GM18499 (cell line): ENCODE results near the gene ASGR1.

ENCODE experiments used
- ATAC-seq: cut with Tn5 transposase; IDR thresholded peaks from one replicate; pipeline ENCODE4 v1.9.1; 2021; ENCODE audit warnings: moderate number of reproducible peaks; ENCODE audit not compliant: insufficient read depth, unreplicated experiment

Gene ASGR1

GRCh38 chr17:7217113-7217987, 38.2 kb upstream of the ASGR1 start:
- no peak for ATAC-seq

DNA sequence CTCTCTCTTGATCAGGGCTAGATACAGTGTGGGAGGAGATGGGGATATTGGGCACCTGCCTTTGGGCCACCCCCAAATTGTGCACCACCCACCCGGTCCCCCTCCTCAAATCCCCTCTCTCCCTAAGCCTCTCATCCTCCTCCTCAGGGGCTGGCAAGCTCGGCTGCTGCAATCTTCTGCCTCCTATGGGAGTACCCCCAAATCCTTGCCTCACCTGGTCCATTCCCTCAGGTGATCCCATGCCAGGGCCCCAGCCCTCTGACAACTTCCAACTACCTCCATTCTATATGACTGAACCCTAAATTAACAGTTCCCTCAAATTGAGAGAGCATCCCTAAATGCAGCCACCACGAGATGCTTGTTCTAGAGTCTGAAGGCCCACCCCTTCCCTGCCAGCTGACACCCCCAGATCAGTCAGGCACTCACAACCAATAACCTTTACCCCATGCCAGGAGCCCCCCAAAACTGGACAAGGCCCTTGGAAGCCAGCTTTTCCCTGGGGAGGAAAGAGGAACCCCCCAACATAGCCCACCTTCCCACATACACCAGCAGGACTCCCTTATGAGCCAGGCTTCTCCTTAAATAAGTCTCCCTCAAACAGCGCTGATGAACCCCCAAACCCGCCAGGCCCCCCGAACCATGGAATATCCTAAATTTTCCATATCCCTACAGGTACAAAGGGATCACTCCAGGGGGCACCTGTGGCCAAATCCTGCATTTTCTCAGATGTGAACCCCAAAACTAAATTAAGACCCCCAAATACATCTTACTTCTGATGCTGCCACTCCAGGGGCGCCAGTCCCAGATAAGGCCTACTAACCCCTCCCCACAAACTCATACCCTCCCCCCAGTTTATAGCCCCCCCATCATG, 37.3 kb upstream of the ASGR1 start:
- ATAC-seq = no peak

DNA sequence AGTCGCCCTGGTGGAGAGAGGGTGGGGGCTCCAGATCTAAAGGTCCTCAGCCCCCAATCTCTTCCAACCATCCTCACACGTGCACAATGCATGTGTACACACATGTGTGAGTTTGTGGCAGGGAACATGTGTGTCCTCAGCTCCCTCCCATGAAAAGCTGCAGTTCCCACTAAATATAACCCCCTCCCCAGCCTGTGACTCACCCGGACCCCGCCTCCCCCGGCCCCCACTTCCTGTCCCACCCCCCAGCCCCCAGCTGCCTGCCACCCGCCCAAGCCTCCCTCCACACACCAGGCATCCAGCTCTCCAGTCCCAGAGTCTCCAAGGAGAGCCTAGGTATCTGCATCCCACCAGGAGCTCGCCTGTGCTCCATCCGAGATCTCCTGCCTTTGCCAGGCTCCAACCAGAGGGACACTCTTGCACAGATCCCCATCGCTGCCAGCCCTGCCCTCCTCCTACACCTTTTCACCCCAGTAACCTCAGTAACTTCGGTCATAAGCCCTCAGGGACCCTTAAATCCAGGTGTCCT, 36.5 kb upstream of the ASGR1 start:
- ATAC-seq = no peak

DNA sequence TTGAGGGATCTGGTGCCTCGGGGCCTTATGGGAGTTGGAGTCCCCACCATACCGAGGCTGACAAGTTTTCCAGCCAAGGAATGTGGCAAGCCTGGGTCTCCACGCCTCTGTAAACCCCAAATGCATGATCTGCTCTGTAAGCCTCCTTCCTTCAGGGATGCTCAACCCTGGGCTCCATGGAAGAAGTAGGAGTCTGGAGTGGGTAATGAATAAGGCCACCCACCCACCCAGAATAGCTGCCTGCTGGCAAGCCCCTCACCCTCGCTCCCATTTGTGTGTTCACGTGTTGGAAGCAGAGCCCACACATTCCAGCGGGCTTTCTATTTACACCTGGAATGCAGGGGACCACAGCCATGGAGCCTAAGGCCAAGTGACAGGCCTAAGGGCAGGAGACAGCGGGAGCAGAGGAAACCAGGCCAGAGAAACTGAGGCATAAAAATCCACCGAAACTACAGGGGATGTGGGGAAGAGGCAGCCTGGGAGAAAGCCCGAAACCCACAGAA, 36.0 kb upstream of the ASGR1 start:
- ATAC-seq = no peak

DNA sequence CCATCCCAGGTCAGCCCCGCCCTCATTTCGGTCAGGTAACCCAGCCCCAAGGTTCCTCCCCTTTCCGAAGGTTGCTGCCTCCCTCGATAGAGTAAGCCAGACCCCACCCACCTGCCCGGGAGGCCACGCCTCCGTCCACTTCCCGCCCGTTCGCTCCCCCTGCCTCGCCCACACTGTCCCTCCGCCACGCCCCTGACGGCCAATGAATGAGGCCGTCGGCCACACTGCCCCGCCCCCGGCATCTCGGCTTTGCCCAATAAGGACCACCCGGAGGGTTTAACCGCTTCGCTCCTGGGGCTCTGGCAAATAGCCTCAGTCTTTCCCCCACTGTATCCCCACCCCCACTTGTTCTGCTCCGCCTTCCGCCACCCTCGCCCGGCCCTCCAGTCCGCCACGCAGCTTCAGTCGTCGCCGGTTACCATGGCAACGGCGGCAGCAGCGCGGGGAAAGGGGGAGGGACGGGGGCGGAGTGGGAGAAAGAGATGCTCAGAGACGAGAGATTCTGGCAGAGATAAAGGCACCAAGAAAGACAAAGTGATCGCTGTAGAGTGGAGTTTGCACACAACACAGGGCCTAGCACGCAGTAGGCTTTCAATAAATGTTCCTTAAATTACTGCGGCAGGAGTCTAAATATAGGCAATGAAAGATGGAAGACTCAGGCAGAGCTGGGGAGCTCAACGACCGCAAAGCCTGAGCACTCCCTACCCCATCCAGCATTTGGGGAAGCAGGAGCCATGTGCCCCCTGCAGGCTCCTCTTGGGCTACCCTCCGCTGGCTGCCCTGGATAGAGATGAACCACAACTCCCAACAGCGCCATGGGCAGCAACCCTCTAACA, 35.3 kb upstream of the ASGR1 start:
- peak; percentile 39 for ATAC-seq

GRCh38 chr17:7213895-7214299, 34.7 kb upstream of the ASGR1 start:
- no peak for ATAC-seq

- ATAC-seq = no peak
Observed at GRCh38 chr17:7211491-7212273, 32.5 kb upstream of the ASGR1 start.

DNA sequence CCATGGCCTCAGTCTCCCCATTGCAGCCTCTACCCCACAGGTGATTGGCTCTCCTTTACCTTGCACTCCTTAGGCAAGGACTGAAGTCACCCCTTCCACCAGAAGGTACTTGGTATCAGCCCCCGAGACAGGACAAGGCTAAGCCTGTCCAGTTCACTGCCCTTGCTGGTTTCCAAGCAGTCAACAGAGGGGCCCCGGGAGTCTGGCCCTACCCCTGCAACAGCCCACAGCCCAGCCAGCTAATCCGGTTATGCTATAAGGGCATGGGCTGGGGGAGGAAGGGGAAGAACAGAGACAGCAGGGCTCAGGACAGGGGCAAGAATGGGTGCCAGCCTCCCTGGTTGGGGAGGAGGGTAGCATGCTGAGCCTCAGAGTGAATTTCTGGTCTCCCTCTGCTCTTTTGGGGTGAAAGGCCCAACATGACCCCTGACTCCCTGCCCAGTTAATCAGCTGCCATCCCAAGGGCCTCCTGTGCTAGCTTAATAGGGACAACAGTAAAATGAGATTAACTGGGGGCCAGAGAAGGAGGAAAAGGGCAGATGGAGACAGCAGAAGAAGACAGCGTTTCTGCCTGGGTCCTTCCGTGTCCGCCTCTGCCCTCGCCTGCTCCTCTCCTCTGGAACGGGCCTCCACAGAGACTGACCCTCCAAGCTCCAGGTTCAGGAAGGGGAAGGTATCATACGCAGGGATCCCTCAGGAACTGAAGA, 29.7 kb upstream of the ASGR1 start:
- no peak for ATAC-seq

- no peak for ATAC-seq
Observed at GRCh38 chr17:7208027-7208571, 28.9 kb upstream of the ASGR1 start.

DNA sequence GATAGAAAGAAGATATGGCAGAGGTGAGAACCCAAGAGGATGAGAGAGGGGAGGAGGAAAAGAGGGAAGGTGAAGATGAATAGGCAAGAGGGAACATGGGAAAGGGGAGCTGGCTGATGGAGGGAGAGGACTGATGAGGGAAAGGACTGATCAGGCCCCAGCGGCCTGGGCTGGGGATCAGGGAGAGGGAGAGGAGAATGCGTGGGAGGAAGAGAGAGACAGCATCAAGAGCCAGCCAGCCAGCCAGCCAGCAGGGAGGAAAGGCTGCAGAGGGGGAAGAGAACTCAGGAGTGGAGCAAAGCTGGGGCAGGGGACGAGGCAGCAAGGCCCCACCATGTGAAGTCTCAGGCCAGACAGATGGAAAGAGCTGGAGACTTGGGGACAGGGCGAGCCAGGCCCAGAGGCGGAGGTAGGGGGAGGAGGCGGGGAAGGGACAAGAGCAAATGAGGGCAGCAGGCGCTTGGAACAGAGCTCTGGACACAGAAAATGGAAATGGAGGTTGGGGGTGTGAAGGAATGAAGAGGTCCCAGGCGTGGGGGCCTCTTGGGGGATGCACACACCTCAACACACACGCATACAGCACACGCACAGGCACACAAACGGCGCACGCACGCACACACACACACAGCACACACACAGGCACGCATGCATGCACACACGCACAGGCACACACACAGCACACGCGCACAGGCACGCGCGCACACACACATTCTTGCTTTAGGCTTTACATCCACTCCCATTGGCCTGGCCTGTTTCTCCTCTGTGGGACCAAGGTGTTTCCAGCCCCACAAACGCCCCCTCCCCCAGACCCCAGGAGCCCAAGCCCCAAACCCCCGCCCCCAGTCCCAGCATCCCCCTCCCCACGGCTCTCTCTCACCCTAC, 28.2 kb upstream of the ASGR1 start:
- ATAC-seq = no peak

GRCh38 chr17:7205561-7205960, 26.4 kb upstream of the ASGR1 start:
- ATAC-seq = no peak

- ATAC-seq = no peak
Observed at GRCh38 chr17:7204828-7205461, 25.8 kb upstream of the ASGR1 start.

GRCh38 chr17:7204336-7204735, 25.2 kb upstream of the ASGR1 start:
- no peak for ATAC-seq

- no peak for ATAC-seq
Observed at GRCh38 chr17:7203391-7203790, 24.2 kb upstream of the ASGR1 start.

DNA sequence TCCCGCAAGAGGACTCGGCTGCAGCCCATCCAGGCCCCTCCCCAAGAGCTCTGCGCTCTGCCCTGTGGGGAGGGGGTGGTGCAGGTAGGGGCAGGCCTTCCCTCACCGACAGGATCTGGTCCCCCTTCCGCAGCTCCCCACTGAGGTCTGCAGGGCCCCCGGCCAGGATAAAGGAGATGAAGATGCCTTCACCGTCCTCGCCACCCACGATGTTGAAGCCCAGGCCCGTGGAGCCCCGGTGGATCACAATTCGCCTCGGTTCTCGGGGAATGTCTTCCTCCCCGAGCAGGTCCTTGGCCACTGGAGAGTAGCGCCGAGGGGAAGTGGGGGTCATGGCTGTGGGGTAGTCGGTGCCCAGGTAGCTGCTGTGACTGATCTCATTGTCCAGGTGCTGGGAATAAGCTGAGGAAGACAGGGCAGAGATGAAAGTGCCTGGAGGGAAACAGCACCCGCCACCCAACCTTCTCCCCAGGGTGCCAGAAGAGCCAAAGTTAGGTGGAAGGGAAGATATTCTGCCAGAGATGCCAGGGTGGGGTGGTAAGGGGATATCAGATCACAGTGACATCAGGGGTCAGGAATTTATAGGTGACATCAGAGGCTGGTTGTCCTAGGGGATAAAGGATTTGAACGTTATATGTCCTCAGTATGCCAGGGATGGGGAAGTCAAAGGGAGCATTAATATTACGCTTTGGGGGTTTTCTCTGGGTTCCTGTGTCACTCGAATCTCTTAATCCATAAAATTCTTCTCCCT, 17.7 kb upstream of the ASGR1 start:
- ATAC-seq = no peak

- no peak for ATAC-seq
Observed at GRCh38 chr17:7195971-7196370, 16.8 kb upstream of the ASGR1 start.
